ENCODE measurements around the gene MGP. TPM values are rescaled to one million over a fixed set of nuclear protein-coding genes. Genes with fewer than 3 reads are reported as not detected.

Gene MGP
- total and polyA plus RNA-seq, 3 donors from 2014 or later: 56.7 to 656 (median 76.8) TPM

GRCh38 chr12:14883686-14884085 lies 2.0 kb downstream of the MGP start:
- intact Hi-C loops (cut with DNase I; ENCODE audit: low total_unique reads): no loop called here
- WGBS, 2 donors: 59 to 65% methylated on average over 10 of the region's 10 CpGs
- peak overlapping the region; percentile 83 to 85 for H3K27ac ChIP-seq
- no peaks in the 10 kb centered on the region for H3K4me1 ChIP-seq
- H3K27me3 ChIP-seq: no peaks in the 10 kb centered on the region
- no peaks in the 10 kb centered on the region for H3K9me3 ChIP-seq
- TF ChIP-seq CTCF (IDR thresholded peaks at IDR 0.05) (no peak), POLR2A (IDR thresholded peaks at IDR 0.05) (no peak)
- DNase-seq: no peak
- no peaks in the 10 kb centered on the region for H3K36me3 ChIP-seq (ENCODE audit: low read depth, missing control alignments)
- H3K4me3 ChIP-seq: peak overlapping the region in 1 of 2 donors; percentile 59

GRCh38 chr12:14880890-14881453 lies 4.7 kb downstream of the MGP start:
- 78 to 83% methylated on average over 6 of the region's 6 CpGs for WGBS, 2 donors

DNA sequence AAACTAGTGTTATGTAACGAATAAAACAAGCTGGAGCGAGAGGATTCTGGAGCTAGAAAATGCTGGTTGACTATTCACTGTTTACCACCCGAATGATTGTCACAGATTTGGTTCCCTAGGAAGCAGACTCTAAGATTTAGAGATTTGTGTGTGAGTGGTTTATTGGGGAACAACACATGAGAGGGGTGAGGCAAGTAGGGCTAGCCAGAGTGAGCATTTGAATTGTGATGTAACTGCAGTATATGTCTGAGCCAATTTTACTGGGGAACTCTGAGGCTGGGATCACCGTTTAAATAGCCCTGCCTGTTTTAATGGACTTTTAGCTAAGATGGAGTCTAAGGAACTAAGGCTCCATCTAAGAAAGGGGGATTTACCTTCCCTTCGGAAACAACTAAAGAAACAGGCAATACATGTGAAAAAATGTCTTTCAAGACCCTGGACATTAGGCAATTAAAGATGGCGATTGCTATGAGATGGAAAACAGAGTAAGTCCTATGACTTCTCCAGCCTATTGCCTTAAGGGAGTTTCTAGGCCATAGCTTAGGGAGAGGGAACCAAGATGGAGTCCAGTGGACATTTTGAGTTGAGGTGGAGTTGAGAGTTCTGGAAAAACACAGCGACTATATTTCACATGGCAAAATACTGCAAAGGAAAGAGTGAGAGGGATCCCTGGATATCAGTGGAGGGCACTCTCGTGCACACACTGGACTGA lies 6.3 kb downstream of the MGP start:
- no peak for TF ChIP-seq CTCF (IDR thresholded peaks at IDR 0.05)
- no peak for TF ChIP-seq POLR2A (IDR thresholded peaks at IDR 0.05)
- WGBS, 2 donors: 77 to 83% methylated on average over 8 of the region's 8 CpGs
- intact Hi-C loops (cut with DNase I; ENCODE audit: low total_unique reads): no loop called here

More at GRCh38 chr12:14880890-14881453, 4.7 kb downstream of the MGP start:
- DNase-seq: no peak
- Histone ChIP-seq H3K4me3 (no peak overlapping the region), H3K27ac (no peak overlapping the region), H3K27me3 (no peaks in the 10 kb centered on the region), H3K4me1 (no peaks in the 10 kb centered on the region), H3K36me3 (ENCODE audit: low read depth, missing control alignments) (no peaks in the 10 kb centered on the region), H3K9me3 (no peaks in the 10 kb centered on the region)
- TF ChIP-seq POLR2A (IDR thresholded peaks at IDR 0.05): no peak
- TF ChIP-seq CTCF (IDR thresholded peaks at IDR 0.05): no peak
- intact Hi-C loops (cut with DNase I; ENCODE audit: low total_unique reads): no loop called here

GRCh38 chr12:14878488-14878887 lies 7.2 kb downstream of the MGP start:
- H3K4me1 ChIP-seq: no peaks in the 10 kb centered on the region
- intact Hi-C loops (cut with DNase I; ENCODE audit: low total_unique reads): no loop called here
- no peaks in the 10 kb centered on the region for H3K36me3 ChIP-seq (ENCODE audit: low read depth, missing control alignments)
- no peak for DNase-seq
- WGBS, 2 donors: 94 to 100% methylated on average over 1 of the region's 1 CpG
- no peaks in the 10 kb centered on the region for H3K27me3 ChIP-seq
- no peaks in the 10 kb centered on the region for H3K9me3 ChIP-seq
- H3K27ac ChIP-seq: no peak overlapping the region
- no peak for TF ChIP-seq POLR2A (IDR thresholded peaks at IDR 0.05)
- TF ChIP-seq CTCF (IDR thresholded peaks at IDR 0.05): no peak
- no peak overlapping the region for H3K4me3 ChIP-seq

More for the DNA sequence above, 6.3 kb downstream of the MGP start:
- Histone ChIP-seq H3K36me3 (ENCODE audit: low read depth, missing control alignments) (no peaks in the 10 kb centered on the region), H3K4me1 (no peaks in the 10 kb centered on the region), H3K27ac (no peak overlapping the region), H3K9me3 (no peaks in the 10 kb centered on the region), H3K4me3 (no peak overlapping the region), H3K27me3 (no peaks in the 10 kb centered on the region)
- no peak for DNase-seq

Measured in testis (tissue), 3 donors.